Liver (tissue), 9 donors: ENCODE measurements around the gene MAP3K4. TPM values are rescaled to one million over a fixed set of nuclear protein-coding genes. Genes with fewer than 3 reads are reported as not detected.

Source experiments
- DNase-seq: peaks from one replicate; pipeline ENCODE4 v3.0.0-alpha.2; 2017; ENCODE audit warnings: low spot score
- H3K27ac ChIP-seq, 2 donors: one replicate each; pipeline ENCODE4 v1.7.0; 2013; ENCODE audit warnings: inconsistent platforms in 2 of 2, low read length in 2 of 2, control low read depth in 1 of 2, low read depth in 1 of 2, mild to moderate bottlenecking in 1 of 2
- H3K27me3 ChIP-seq, 4 donors: one replicate each; pipeline versions ENCODE4 v1.6.1 to v1.7.0; 2013; ENCODE audit warnings: low read length in 3 of 4, inconsistent platforms in 1 of 4, mild to moderate bottlenecking in 1 of 4, moderate library complexity in 1 of 4; ENCODE audit not compliant: control insufficient read depth in 4 of 4, insufficient read depth in 4 of 4
- H3K36me3 ChIP-seq, 4 donors: one replicate each; pipeline versions ENCODE4 v1.6.1 to v1.7.0; 2013; ENCODE audit warnings: low read length in 3 of 4, mild to moderate bottlenecking in 3 of 4, low read depth in 1 of 4, moderate library complexity in 1 of 4; ENCODE audit not compliant: control insufficient read depth in 4 of 4, insufficient read depth in 3 of 4
- H3K4me1 ChIP-seq, 4 donors: one replicate each; pipeline versions ENCODE4 v1.6.1 to v1.7.0; 2013; ENCODE audit warnings: low read length in 3 of 4, mild to moderate bottlenecking in 3 of 4, moderate library complexity in 1 of 4; ENCODE audit not compliant: control insufficient read depth in 4 of 4, insufficient read depth in 4 of 4
- H3K4me3 ChIP-seq, 3 donors: one replicate each; pipeline versions ENCODE4 v1.6.1 to v1.7.0; 2013; ENCODE audit warnings: low read length in 3 of 3, control low read depth in 1 of 3, low read depth in 1 of 3, mild to moderate bottlenecking in 1 of 3
- H3K9ac ChIP-seq, 2 donors: one replicate each; pipeline ENCODE4 v1.7.0; 2013; ENCODE audit warnings: low read length in 2 of 2, mild to moderate bottlenecking in 2 of 2, moderate library complexity in 2 of 2, control low read depth in 1 of 2, low read depth in 1 of 2
- H3K9me3 ChIP-seq, 4 donors: one replicate each; pipeline versions ENCODE4 v1.6.1 to v1.7.0; 2013; ENCODE audit warnings: low read length in 3 of 4; ENCODE audit not compliant: control insufficient read depth in 4 of 4
- EGR1 ChIP-seq, 2 donors: IDR thresholded peaks; 2 replicates each; pipeline ENCODE4 v1.6.1; 2016 to 2018; ENCODE audit warnings: antibody characterized with exemption in 2 of 2, low read depth in 2 of 2
- FOXA1 ChIP-seq: IDR thresholded peaks from 2 replicates; pipeline ENCODE4 v1.6.1; 2016; ENCODE audit warnings: antibody characterized with exemption
- FOXA2 ChIP-seq: IDR thresholded peaks from 2 replicates; pipeline ENCODE4 v1.6.1; 2016; ENCODE audit warnings: antibody characterized with exemption
- GABPA ChIP-seq, 2 donors: IDR thresholded peaks in 1 of 2; conservative IDR thresholded peaks in 1 of 2; 2 replicates each; pipeline ENCODE4 v1.6.1; 2016; ENCODE audit warnings: antibody characterized with exemption in 2 of 2, mild to moderate bottlenecking in 1 of 2, moderate library complexity in 1 of 2
- HNF4A ChIP-seq, 2 donors: conservative IDR thresholded peaks; 2 replicates each; pipeline ENCODE4 v1.6.1; 2016; ENCODE audit warnings: antibody characterized with exemption in 2 of 2, mild to moderate bottlenecking in 2 of 2
- HNF4G ChIP-seq: IDR thresholded peaks from 2 replicates; pipeline ENCODE4 v1.6.1; 2016; ENCODE audit warnings: antibody characterized with exemption
- JUND ChIP-seq, 2 donors: IDR thresholded peaks; 2 replicates each; pipeline ENCODE4 v1.6.1; 2016; ENCODE audit warnings: antibody characterized with exemption in 2 of 2
- NR2F2 ChIP-seq: IDR thresholded peaks from 2 replicates; pipeline ENCODE4 v1.6.1; 2016; ENCODE audit warnings: antibody characterized with exemption
- RAD21 ChIP-seq, 2 donors: IDR thresholded peaks; 2 replicates each; pipeline ENCODE4 v1.6.1; 2016; ENCODE audit warnings: antibody characterized with exemption in 2 of 2, mild to moderate bottlenecking in 2 of 2
- RXRA ChIP-seq, 2 donors: IDR thresholded peaks; 2 replicates each; pipeline ENCODE4 v1.6.1; 2017 to 2018; ENCODE audit warnings: antibody characterized with exemption in 2 of 2, mild to moderate bottlenecking in 1 of 2
- SP1 ChIP-seq: IDR thresholded peaks from 2 replicates; pipeline ENCODE4 v1.6.1; 2018; ENCODE audit warnings: antibody characterized with exemption, mild to moderate bottlenecking
- TAF1 ChIP-seq: conservative IDR thresholded peaks from 2 replicates; pipeline ENCODE4 v1.6.1; 2016; ENCODE audit warnings: antibody characterized with exemption, mild to moderate bottlenecking
- YY1 ChIP-seq: IDR thresholded peaks from 2 replicates; pipeline ENCODE4 v1.6.1; 2016; ENCODE audit warnings: antibody characterized with exemption, mild to moderate bottlenecking
- WGBS: extraction: QIAGEN DNeasy Blood & Tissue Kit; methylation state at CpG from one replicate; pipeline ENCODE4 v1.1.7; 2013; 5-methylcytosine and 5-hydroxymethylcytosine counted together
- polyA plus RNA-seq, 2 donors: library from polyadenylated mRNA; stranded (reverse) in 1 of 2; unstranded in 1 of 2; fragments of 200-250 nt in 1 of 2; fragments of >200 nt in 1 of 2; fragmentation: Nextera tagmentation in 1 of 2; extraction: Ambion mirVana in 1 of 2; gene quantifications; one replicate each; pipeline versions ENCODE4 v1.2.1 to v1.2.3, GENCODE V29; 2013 to 2015
- total RNA-seq, 2 donors: library from RNA; depleted of rRNA; stranded (reverse); fragments of >200 nt; gene quantifications; one replicate each; pipeline ENCODE4 v1.2.3, GENCODE V29; 2014
- TF ChIP-seq, protein P1 (sequence below): IDR thresholded peaks from 2 replicates; pipeline ENCODE4 v1.6.1; 2016; ENCODE audit warnings: antibody characterized with exemption
- TF ChIP-seq, protein P2 (sequence below): IDR thresholded peaks from 2 replicates; pipeline ENCODE4 v1.6.1; 2016; ENCODE audit warnings: antibody characterized with exemption, mild to moderate bottlenecking
- TF ChIP-seq, protein P3 (sequence below): fragments of 150-350 bp; IDR thresholded peaks from 2 replicates; pipeline ENCODE4 v1.5.1; 2017; ENCODE audit warnings: improper control_type of control experiment, low read depth, low read length; ENCODE audit not compliant: missing input control
- TF ChIP-seq, protein P4 (sequence below): IDR thresholded peaks from 2 replicates; pipeline ENCODE4 v1.6.1; 2016; ENCODE audit warnings: antibody characterized with exemption
- TF ChIP-seq, protein P5 (sequence below): IDR thresholded peaks from 2 replicates; pipeline ENCODE4 v1.6.1; 2016; ENCODE audit warnings: antibody characterized with exemption
- donor health status: healthy.
- donor health status: healthy.
- donor health status: healthy.
- donor health status: healthy.
- donor health status: healthy.

Gene MAP3K4
- total and polyA plus RNA-seq, 4 donors: 4.3 to 20.0 (median 11.7) TPM

DNA sequence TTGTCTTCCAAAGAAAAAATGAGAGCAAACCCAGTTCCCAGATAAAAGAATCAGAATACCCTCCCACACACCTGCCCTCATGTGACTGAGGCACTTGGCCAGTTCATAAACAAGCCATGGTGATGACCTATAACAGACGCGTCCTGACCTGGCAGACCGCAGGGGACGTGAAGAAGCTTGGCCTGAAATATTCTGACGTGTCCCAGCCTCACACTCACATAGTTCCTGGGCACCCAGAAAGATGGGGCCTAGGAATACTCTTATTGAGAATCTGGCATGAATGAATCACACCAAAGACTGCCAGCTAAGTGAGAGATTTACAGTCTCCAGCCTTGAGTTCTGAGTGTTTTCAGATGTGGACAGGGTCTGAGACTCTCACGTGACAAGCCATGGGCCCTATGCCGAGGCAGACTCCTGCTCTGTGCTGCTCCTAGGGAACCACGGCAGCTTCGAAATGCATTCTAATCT is 17.2 kb upstream of the MAP3K4 start:
- TF ChIP-seq, protein P1, sequence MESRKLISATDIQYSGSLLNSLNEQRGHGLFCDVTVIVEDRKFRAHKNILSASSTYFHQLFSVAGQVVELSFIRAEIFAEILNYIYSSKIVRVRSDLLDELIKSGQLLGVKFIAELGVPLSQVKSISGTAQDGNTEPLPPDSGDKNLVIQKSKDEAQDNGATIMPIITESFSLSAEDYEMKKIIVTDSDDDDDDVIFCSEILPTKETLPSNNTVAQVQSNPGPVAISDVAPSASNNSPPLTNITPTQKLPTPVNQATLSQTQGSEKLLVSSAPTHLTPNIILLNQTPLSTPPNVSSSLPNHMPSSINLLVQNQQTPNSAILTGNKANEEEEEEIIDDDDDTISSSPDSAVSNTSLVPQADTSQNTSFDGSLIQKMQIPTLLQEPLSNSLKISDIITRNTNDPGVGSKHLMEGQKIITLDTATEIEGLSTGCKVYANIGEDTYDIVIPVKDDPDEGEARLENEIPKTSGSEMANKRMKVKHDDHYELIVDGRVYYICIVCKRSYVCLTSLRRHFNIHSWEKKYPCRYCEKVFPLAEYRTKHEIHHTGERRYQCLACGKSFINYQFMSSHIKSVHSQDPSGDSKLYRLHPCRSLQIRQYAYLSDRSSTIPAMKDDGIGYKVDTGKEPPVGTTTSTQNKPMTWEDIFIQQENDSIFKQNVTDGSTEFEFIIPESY: no peak
- TF ChIP-seq, protein P2, sequence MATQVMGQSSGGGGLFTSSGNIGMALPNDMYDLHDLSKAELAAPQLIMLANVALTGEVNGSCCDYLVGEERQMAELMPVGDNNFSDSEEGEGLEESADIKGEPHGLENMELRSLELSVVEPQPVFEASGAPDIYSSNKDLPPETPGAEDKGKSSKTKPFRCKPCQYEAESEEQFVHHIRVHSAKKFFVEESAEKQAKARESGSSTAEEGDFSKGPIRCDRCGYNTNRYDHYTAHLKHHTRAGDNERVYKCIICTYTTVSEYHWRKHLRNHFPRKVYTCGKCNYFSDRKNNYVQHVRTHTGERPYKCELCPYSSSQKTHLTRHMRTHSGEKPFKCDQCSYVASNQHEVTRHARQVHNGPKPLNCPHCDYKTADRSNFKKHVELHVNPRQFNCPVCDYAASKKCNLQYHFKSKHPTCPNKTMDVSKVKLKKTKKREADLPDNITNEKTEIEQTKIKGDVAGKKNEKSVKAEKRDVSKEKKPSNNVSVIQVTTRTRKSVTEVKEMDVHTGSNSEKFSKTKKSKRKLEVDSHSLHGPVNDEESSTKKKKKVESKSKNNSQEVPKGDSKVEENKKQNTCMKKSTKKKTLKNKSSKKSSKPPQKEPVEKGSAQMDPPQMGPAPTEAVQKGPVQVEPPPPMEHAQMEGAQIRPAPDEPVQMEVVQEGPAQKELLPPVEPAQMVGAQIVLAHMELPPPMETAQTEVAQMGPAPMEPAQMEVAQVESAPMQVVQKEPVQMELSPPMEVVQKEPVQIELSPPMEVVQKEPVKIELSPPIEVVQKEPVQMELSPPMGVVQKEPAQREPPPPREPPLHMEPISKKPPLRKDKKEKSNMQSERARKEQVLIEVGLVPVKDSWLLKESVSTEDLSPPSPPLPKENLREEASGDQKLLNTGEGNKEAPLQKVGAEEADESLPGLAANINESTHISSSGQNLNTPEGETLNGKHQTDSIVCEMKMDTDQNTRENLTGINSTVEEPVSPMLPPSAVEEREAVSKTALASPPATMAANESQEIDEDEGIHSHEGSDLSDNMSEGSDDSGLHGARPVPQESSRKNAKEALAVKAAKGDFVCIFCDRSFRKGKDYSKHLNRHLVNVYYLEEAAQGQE: no peak
- TF ChIP-seq TAF1: no peak
- TF ChIP-seq JUND (IDR thresholded peaks at IDR 0.05): no peak
- no peak for TF ChIP-seq GABPA (IDR thresholded peaks at IDR 0.05 in 1 of 2, conservative IDR thresholded peaks at IDR 0.05 in 1 of 2)
- TF ChIP-seq FOXA1: no peak
- TF ChIP-seq FOXA2: no peak
- TF ChIP-seq, protein P3, sequence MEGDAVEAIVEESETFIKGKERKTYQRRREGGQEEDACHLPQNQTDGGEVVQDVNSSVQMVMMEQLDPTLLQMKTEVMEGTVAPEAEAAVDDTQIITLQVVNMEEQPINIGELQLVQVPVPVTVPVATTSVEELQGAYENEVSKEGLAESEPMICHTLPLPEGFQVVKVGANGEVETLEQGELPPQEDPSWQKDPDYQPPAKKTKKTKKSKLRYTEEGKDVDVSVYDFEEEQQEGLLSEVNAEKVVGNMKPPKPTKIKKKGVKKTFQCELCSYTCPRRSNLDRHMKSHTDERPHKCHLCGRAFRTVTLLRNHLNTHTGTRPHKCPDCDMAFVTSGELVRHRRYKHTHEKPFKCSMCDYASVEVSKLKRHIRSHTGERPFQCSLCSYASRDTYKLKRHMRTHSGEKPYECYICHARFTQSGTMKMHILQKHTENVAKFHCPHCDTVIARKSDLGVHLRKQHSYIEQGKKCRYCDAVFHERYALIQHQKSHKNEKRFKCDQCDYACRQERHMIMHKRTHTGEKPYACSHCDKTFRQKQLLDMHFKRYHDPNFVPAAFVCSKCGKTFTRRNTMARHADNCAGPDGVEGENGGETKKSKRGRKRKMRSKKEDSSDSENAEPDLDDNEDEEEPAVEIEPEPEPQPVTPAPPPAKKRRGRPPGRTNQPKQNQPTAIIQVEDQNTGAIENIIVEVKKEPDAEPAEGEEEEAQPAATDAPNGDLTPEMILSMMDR: no peak
- no peak for TF ChIP-seq RXRA (IDR thresholded peaks at IDR 0.05)
- no peak for TF ChIP-seq SP1
- TF ChIP-seq RAD21 (IDR thresholded peaks at IDR 0.05): no peak
- no peak for TF ChIP-seq HNF4G
- TF ChIP-seq, protein P4, sequence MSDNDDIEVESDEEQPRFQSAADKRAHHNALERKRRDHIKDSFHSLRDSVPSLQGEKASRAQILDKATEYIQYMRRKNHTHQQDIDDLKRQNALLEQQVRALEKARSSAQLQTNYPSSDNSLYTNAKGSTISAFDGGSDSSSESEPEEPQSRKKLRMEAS: no peak
- no peak for TF ChIP-seq NR2F2
- TF ChIP-seq HNF4A (conservative IDR thresholded peaks at IDR 0.05): no peak
- no peak for TF ChIP-seq EGR1 (IDR thresholded peaks at IDR 0.05; ENCODE audit: low read depth in 2 of 2)
- TF ChIP-seq YY1: no peak
- TF ChIP-seq, protein P5, sequence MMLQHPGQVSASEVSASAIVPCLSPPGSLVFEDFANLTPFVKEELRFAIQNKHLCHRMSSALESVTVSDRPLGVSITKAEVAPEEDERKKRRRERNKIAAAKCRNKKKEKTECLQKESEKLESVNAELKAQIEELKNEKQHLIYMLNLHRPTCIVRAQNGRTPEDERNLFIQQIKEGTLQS: no peak
- H3K27ac ChIP-seq: no peak overlapping the region
- no peaks in the 10 kb centered on the region for H3K4me1 ChIP-seq
- H3K36me3 ChIP-seq: no peaks in the 10 kb centered on the region
- 75% methylated on average over 9 of the region's 9 CpGs for WGBS
- H3K4me3 ChIP-seq: no peak overlapping the region
- H3K9ac ChIP-seq: no peak overlapping the region
- no peak for DNase-seq
- no peaks in the 10 kb centered on the region for H3K9me3 ChIP-seq
- H3K27me3 ChIP-seq: no peaks in the 10 kb centered on the region
